AG08396 (cell line): Measurements from ENCODE around the gene CHST11.
"Not testable (repeated sequence)": the region's sequence is repeated elsewhere in the genome, so short reads cannot be mapped to it uniquely, and the experiment has no call there.

Experiments
- DNase-seq: peaks from one replicate; pipeline ENCODE4 v3.0.0; 2012; ENCODE audit warnings: low spot score, mixed read lengths

Gene CHST11

DNA sequence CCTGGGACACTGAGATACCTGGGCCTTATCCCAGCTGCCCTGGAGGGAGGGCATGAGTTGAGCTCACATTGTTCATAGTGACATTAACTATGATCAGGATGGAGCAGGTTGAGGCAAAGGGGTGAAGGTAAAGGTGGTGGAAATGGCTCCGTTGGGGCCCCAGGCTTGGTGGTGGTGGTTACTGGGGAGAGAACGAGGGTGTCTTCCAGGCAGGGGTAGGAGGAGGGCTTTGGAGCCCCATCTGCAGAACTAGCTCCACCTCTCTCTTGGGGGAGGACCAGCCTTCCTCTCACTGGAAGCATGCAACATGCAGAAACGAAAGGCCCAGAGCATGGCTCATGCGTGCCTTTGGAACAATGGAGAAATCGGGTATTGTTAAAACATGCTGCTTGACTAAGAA is 284.3 kb downstream of the CHST11 start:
- DNase-seq: no peak

DNA sequence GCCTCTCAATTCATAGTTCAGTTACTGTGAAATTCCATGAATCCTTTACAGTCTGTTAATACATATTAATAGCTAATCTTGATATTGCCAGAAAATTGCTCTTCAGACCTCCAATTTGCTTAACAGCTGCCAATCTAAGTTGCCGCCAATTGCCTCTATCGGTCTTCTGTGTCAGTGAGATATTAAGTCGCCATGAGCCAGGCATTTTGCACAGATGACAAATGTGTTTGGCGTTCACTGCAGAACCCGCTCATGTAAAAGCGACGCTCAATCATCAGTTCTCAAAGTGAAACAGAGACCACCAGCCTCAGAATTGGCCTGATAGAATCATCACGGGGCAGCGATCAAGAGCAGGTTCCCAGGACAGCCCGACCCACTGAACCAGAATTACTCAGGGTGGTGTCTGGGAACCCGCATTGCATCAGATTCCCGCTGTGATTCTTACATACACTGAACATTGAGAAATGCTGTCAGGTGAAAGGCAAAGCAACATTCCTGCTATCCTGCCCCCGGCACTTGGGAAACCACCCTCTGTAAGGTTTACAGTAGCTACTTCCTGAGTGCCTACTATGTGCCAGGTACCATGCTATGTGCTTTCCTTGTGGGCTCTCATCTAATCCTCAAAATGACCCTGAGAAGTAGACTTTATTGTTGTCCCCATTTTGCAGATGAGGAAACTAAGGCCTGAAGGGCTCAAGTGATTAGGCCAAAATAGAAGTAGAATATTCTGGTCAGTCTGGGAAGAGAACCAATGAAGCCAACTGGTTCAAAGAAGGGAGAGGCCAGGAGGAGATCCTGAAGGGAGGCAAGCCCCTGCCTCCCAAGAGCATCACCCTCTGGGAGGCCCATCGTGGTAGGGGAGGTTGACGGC is 285.0 kb downstream of the CHST11 start:
- no peak for DNase-seq

DNA sequence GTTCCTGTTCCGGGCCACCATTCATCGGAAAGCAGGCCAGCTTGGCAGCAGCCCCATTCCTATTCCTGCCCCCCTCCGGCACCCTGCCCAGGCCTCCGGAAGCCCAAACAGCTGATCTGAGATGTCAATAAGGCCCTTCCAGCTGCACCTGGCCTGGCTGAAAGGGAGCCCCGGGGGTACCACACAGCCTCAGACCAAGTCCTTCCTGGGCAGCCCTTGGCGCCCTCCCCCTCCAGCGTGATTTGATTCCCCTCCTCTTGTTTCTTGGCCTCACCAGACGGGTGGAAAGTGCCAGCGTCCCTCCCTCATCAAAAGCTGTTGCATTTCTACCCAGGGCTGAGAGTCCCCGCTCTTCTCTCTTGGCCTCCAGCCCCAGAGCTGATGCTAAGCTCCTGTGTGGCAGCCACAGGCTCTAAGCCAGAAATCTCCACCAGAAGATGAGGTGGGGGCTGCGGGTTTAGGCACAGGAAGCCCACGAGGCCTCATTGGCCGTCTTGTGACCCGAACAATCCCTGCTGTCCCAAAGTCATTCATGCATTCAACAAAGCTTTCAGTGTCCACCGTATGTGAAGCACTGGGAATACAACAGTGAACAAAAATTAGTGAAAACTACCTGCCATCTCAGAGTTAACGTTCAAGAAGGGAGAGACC is 285.9 kb downstream of the CHST11 start:
- DNase-seq: no peak

DNA sequence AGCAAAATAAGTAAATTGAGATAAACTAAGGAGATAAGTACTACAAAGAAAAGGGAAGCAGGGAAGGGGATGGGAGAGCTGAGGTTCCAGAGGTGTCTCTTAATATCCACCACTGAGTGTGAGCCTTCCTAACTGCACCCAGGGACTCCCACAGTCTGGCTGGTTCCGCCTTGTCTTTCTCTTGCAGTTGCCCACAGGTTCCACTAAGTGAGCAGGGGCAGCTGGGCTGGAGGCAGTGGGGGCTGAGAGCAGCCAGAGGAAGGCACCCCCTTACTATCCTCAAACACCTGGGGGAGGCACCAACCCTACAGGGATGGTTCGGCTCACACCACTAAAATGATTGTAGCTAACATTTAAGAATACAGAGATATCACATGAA is 286.4 kb downstream of the CHST11 start:
- no peak for DNase-seq

DNA sequence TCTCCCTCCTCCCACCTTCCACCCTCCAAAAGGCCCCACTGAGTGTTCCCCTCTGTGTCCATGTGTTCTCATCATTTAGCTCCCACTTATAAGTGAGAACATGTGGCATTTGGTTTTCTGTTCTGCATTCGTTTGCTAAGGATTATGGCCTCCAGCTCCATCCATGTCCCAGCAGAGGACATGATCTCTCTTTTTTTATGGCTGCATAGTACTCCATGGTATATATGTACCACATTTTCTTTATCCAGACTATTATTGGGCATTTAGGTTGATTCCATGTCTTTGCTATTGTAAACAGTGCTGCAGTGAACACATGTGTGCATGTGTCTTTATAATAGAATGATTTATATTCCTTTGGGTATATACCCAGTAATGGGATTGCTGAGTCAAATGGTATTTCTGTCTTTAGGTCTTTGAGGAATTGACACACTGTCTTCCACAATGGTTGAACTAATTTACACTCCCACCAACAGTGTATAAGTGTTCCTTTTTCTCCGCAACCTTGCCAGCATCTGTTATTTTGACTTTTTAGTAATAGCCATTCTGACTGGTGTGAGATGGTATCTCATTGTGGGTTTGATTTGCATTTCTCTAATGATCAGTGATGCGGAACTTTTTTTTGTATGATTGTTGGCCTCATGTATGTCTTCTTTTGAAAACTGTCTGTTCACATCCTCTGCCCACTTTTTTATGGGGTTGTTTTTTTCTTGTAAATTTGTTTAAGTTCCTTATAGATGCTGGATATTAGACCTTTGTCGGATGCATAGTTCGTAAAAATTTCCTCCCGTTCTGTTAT is 287.2 kb downstream of the CHST11 start:
- DNase-seq: not testable (repeated sequence)

DNA sequence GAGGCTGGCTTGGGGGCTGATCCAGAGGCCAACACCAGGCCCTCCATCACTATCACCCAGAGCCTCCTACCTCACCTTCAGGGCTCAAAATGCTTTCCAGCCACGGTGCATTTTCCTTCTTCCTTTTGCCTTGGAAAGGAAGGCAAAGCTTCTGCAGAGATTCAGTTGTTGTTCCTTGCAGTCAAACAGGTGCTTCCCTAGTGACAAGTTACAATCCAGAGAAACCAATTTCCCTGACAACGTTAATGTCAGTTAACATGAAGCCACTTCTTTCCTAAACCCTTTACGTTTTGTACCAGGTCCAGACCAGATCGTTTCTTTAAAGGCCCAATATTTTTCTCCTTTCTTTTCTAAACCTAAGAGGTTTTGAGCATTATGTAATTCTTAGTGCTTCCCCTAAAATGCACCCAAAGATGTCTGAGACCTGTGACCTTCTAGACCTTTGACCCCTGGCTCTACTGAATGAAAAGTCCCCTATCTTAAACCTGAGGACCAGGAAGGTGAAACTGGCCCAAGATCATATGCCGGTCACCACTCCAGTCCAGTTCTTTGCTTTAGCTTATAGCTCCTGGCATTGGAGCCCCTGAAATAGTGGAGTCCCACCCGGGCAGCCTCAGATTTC is 289.8 kb downstream of the CHST11 start:
- DNase-seq: no peak

DNA sequence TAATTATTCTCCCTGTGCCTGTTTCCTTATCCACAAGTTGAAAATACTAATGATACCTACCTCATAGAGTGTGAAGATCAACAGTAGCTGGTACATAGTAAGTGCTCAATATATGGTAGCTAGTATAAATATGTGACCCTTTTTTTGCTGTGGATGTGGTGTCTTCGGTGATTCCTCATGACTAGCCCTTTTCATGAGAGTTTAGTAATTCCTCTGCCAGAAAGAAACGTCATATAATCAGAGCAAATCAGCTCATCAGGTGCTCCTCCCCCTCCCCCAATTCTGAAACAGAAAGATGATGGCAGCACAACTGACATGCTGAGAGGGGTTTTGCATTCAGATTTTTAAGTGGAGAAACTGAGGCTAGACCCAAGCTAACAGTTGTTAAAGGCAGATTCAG is 290.6 kb downstream of the CHST11 start:
- DNase-seq: no peak

DNA sequence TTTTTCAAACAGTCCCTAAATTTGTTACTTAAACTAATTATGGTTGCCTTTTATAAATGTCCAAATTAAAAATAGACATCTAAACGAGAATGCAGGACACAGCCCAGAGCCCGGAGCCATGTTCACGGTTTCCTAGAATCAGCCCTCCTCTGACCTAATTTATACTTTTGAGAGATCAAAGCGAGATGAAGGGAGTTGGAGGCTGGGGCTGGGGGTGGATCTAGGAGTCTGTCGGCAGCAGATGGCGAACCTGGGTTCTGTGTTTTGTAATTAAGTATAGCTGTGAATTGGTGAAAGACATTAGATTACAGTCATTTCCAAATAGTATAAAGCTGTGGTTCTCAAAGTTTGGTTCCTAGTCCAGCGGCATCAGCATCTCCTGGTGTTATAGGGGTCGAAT is 291.2 kb downstream of the CHST11 start:
- DNase-seq: no peak

DNA sequence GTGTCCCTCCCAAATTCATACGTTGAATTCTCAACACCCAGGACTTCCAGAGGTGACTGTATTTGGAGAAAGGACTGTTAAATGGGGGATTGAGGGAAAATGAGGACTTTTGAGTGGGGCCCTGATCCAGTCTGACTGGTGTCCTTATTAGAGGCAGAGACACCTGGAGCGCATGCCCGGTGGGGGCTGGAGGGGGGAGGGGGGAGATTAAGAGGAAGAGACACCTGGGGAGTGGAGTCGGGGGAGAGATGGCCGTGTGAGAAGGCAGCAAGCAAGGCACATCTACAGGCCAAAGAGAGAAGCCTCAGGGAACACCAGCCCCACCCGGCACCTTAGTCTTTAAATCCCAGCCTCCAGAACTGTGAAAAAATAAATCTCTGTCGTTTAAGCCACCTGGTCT is 291.6 kb downstream of the CHST11 start:
- DNase-seq: no peak

DNA sequence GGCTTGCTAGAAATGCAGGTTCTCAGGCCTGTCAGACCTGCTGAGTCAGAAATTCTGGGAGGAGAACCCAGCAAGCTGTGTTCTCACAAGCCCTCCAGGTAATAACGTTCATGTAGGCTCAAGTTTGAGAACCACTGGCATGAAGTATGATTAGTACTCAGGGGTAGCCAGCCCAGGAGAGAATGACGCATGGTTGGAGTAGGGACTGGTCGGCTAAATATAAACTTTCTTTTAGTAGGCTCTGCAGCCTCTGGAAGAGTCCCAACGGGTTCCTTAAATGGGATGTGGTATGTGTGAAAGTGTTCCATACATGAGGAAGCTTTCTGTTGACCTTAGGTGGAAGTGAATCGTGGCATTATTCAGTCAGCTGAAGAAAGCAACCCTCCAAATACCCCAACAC is 292.0 kb downstream of the CHST11 start:
- DNase-seq: peak; percentile 64

DNA sequence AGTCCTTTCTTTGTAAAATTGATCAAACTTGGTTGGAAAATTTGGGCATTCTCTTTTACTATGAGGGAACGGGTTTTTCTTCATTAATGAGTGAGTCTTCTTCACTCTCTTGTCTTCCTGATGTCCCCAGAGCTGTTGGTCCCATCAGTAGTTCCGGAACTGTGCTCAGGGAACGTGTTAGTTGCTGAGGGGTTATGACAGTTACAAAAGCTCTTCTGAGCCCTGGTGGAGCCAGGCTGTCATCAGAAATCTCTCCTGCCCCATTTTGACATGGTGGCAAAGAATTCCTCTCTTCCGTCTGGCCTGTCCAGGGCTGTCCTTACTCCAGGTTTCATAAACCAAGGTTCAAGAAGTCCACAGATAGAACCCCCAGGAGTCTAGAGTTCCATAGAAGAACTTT is 292.8 kb downstream of the CHST11 start:
- no peak for DNase-seq

DNA sequence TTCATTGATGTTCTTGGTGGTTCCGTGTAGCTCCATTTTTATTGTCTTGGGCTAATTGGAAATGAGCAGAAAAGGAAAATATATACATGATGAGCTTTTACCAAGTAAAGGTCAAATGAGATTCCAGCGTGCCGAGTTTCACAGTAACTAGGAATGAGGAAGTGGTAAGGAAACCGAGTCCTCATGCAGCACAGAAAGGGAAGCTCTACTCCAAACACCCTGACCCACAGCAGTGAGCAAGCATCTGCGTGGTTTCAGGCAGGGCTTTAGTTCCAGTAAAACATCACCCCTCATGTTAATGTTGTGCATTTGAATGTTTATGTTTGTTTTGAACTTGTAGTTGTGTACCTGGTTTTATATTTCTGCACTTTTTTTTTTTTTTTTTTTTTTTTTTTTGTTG is 293.3 kb downstream of the CHST11 start:
- DNase-seq: peak; percentile 82

DNA sequence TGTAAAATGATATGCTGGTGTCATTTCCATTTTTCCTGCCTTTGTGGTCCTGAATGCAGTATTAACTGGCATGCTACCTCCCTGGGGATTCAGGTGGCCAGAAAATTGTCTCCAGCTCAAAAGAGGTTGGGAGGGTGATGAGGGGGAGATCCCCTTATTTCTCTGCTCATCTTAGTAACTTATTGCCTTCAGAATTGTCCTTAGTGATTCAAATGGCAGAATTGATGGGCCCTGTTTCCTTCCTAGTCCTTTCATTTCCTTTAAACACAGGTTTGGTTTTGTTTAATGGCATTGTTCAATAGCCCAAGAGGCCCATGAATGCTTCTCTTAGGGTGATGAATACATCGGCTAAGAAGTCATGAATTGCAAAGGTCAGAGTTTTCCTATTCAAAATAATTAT is 294.4 kb downstream of the CHST11 start:
- DNase-seq: no peak

DNA sequence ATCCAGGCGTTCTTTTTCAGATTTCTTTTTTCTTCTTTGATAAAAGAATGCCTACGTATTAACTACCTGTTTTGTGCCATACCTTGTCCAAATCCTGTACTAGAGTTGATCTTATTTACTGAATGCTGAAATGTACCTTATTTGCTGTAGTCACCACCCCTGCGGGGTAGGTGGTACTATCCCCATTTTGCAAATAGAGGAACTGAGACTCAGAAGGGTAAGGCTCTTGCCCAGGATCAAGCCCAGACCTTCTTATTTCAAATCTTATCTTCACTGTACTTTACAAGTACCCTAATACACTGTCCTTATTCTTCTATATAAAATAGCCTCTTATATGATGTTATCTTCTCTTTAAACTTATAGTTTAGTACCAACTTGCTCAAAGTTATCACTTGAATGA is 294.8 kb downstream of the CHST11 start:
- DNase-seq: no peak

DNA sequence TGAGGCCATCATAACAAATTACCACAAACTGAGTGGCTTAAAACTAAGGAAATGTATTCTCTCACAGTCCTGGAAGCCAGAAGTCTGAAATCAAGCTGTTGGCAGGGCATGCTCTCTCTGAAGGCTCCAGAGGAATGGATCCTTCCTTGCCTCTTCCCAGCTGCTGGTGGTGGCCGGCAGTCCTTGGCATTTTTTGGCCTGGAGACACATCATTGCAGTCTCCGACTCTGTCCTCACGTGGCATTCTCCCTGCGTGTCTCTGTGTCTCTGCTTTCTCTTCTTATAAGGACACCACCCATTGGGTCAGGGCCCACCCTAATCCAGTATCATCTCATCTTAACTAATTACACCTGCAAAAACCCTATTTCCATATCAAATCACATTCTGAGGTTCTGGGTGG is 295.3 kb downstream of the CHST11 start:
- no peak for DNase-seq

DNA sequence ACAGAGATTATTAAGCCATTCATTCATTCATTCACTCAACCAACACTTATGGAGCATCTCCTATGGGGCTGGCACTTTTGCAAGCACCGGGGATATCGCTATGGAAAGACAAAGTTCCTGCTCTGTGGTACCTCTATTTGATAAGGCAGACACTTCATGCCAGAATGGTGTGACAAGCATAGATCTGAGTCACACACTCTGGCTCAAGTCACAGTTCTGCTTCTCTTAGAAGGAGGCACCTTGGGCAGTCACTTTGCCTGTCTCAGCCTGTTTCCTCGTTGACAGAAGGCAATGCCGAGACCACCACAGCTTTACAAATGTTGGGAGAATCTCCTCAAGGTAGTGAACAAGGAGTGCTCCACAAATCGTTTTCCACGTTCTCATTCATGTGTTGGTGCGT is 296.1 kb downstream of the CHST11 start:
- no peak for DNase-seq

DNA sequence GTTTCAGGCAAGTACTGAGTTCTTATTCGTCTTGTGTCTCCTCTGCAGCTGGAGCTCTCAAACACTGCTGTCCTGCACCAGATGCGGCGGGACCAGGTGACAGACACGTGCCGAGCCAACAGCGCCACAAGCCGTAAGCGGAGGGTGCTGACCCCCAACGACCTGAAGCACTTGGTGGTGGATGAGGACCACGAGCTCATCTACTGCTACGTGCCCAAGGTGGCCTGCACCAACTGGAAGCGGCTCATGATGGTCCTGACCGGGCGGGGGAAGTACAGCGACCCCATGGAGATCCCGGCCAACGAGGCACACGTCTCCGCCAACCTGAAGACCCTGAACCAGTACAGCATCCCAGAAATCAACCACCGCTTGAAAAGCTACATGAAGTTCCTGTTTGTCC is 300.2 kb downstream of the CHST11 start:
- no peak for DNase-seq

DNA sequence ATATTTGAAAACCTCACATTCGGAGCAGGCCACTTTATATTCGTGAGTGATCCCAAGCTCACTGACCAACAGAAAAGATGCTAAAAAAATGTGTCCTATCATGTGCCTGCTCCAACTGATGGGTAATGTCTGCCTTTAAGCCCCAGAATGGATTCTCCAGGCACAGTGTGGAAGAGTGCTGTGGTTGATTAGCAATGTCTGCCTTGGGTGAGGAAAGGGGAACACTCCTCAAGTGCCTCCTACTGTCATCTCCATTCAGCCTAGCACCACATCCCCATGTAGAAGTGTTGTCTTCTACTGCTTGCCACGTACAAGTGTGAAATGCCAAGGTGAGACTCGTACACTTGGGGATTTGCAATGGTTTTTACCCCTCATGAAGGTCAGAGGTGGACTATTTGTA is 302.0 kb downstream of the CHST11 start:
- no peak for DNase-seq

DNA sequence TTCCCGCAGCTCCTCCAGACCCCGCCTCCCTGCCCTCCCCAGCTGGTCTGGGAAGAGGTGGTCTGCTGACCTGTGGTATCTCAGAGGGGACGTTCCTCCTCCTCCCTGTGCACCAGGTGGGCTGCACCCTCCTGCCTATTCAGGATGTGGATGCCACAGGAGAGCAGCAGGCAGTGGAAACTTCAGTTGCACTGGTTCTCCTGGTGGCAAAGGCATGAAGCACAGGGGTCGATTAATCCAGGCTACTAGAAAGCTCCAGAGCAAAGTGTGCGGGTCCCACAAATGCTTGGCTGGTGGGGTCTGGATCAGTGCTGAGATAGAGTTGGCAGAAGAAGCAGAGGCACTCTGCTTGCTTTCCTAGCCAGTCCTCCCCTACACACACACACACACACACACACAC is 304.3 kb downstream of the CHST11 start:
- DNase-seq: no peak

DNA sequence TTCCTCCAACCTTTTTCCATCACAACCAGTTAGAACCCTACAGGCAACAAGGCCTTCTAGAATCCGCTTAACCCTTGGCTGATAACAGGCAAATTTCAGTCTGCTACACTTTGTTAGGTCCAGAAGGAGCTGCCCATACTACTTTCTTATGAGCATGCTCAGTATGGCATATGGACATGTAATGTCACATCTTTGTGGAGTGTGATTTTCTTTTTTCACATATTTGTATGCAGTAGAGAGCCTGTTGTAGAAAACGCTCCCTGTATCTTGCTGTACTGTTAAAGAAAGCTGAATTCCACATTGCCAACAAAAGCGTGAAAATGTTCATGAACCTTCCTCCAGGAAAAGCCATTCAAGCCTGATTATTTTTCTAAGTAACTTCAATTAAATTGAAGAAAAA is 304.9 kb downstream of the CHST11 start:
- DNase-seq: no peak

DNA sequence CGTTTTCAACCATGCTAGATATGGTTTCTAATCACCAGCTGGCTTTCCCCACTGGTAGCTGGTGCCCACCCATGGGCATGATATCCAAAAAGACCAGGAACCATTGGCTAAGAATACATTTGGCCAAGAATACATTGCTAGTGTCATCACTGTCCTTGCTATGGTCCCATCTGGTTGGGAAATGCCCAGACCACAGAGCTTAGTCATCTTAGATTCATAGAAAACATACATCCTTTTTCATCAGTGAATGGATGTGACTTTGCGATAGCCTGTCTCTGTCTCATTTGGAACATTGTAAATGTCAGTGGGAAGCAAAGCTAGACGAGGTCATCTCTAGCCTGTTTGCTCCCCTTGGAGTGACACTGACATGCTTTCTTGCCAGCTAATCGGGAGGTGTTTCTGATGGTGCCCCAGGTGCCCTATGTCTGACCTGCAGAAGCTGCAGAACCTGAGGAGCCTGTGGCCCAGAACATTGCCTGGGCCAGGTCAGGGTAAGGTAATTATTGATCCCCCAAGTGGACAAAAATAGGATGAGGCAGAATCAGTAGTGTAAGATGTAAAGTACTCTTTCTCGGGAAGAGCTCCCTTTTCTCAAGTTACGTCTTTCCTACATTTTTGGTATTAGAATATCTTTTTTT is 306.5 kb downstream of the CHST11 start:
- DNase-seq: no peak
